A549 (cell line): Measurements from ENCODE around the gene PDS5B.

ENCODE experiments used
- BHLHE40 ChIP-seq: IDR thresholded peaks from 2 replicates; pipeline ENCODE4 v1.6.1; 2012; ENCODE audit warnings: low read depth, low read length, inconsistent platforms
- CTCF ChIP-seq: fragments of >200 bp; sonication (Bioruptor Twin); formaldehyde crosslinking; IDR thresholded peaks from 3 replicates; pipeline ENCODE4 v1.5.1; 2016
- EHMT2 ChIP-seq: fragments of 200-600 bp; sonication (generic); IDR thresholded peaks from 2 replicates; pipeline ENCODE4 v1.6.1; 2016; ENCODE audit warnings: antibody characterized with exemption, low read depth, mild to moderate bottlenecking, moderate library complexity
- EP300 ChIP-seq, 2 experiments: fragments of >200 bp; sonication (Bioruptor Twin); formaldehyde crosslinking; IDR thresholded peaks; 2 replicates in 1 of 2; 3 replicates in 1 of 2; pipeline ENCODE4 v1.6.1; 2016 to 2017
- HOXA7 ChIP-seq: fragments of 250-450 bp; sonication (Bioruptor Pico); IDR thresholded peaks from 2 replicates; pipeline ENCODE4 v1.5.0; 2020; ENCODE audit warnings: mild to moderate bottlenecking, moderate library complexity
- KDM1A ChIP-seq: fragments of 200-600 bp; sonication (generic); IDR thresholded peaks from 2 replicates; pipeline ENCODE4 v1.6.1; 2016; ENCODE audit warnings: low read depth, mild to moderate bottlenecking
- MYC ChIP-seq: IDR thresholded peaks from 2 replicates; pipeline ENCODE4 v1.6.1; 2012; ENCODE audit warnings: mild to moderate bottlenecking, inconsistent platforms, low read length, improper control_type of control experiment, borderline replicate concordance
- NPAS2 ChIP-seq: fragments of 250-450 bp; sonication (Bioruptor Pico); IDR thresholded peaks from 2 replicates; pipeline ENCODE4 v1.8.0; 2022; ENCODE audit warnings: mild to moderate bottlenecking, moderate library complexity, borderline replicate concordance
- PHF8 ChIP-seq: fragments of 200-600 bp; sonication (generic); IDR thresholded peaks from 2 replicates; pipeline ENCODE4 v1.6.1; 2016; ENCODE audit warnings: low read depth, mild to moderate bottlenecking, antibody characterized with exemption, moderate library complexity, borderline replicate concordance
- POLR2A ChIP-seq: IDR thresholded peaks from 2 replicates; pipeline ENCODE4 v1.6.1; 2012; ENCODE audit warnings: mild to moderate bottlenecking, low read length
- RAD21 ChIP-seq, 2 experiments: fragments of >200 bp in 1 of 2; sonication (Bioruptor Twin) in 1 of 2; formaldehyde crosslinking in 1 of 2; IDR thresholded peaks in 1 of 2; conservative IDR thresholded peaks in 1 of 2; 2 replicates in 1 of 2; 3 replicates in 1 of 2; pipeline ENCODE4 v1.6.1; 2012 to 2018; ENCODE audit warnings: inconsistent platforms in 1 of 2
- REST ChIP-seq: fragments of 200-600 bp; sonication (generic); IDR thresholded peaks from 2 replicates; pipeline ENCODE4 v1.6.1; 2016; ENCODE audit warnings: antibody characterized with exemption, mild to moderate bottlenecking, moderate library complexity
- SMC3 ChIP-seq: fragments of >200 bp; sonication (Bioruptor Twin); formaldehyde crosslinking; IDR thresholded peaks from 3 replicates; pipeline ENCODE4 v1.6.1; 2018; ENCODE audit warnings: inconsistent platforms

- no peak for TF ChIP-seq PHF8
- TF ChIP-seq CTCF: no peak
- TF ChIP-seq NPAS2 (CRISPR knock-in tag): no peak
- TF ChIP-seq POLR2A: no peak
- no peak for TF ChIP-seq MYC
- no peak for TF ChIP-seq BHLHE40
- TF ChIP-seq KDM1A: no peak
- no peak for TF ChIP-seq HOXA7 (CRISPR knock-in tag)
- TF ChIP-seq EHMT2: no peak
- no peak for TF ChIP-seq EP300 (IDR thresholded peaks at IDR 0.05)
- TF ChIP-seq REST: no peak
- TF ChIP-seq RAD21 (conservative IDR thresholded peaks at IDR 0.05 in 1 of 2, IDR thresholded peaks at IDR 0.05 in 1 of 2): no peak
- TF ChIP-seq SMC3: no peak
These were observed 24.3 kb downstream of the PDS5B start for GRCh38 chr13:32610538-32610937.
